ENCODE measurements around the gene C13orf46. TPM values are rescaled to one million over a fixed set of nuclear protein-coding genes. Genes with fewer than 3 reads are reported as not detected.

The C13orf46 gene
- total RNA-seq, 1 donor from 2014 or later: 0.32 TPM

GRCh38 chr13:113934576-113934975 lies 39.3 kb downstream of the C13orf46 start:
- ATAC-seq (ENCODE audit: poor library complexity): no peak

DNA sequence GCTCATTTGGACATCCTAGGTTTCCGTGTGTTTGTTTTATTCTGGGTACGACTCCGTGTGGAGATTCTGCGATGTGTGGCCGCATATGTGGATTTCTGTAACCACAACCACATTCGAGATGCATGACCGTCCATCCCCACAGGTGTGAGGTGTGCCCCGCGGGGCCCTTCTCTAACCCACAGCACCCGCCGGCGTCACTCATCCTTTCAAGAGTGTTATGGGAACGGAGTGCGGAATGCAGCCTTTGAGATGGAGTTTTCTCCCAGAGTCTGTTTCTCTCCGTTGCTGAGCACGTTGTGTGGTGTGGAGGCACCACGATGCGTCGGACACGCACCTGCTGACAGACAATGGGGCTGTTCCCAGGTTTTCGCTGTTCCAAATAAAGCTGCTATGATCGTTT lies 40.0 kb downstream of the C13orf46 start:
- intact Hi-C loops (cut with DNase I): no loop called here
- DNase-seq (peak; percentile 27), ATAC-seq (ENCODE audit: poor library complexity) (no peak)

More at GRCh38 chr13:113934576-113934975, 39.3 kb downstream of the C13orf46 start:
- intact Hi-C loops (cut with DNase I): no loop called here
- DNase-seq: peak; percentile 39

GRCh38 chr13:113931841-113932459 lies 41.9 kb downstream of the C13orf46 start:
- DNase-seq (no peak), ATAC-seq (ENCODE audit: poor library complexity) (no peak)
- intact Hi-C loops (cut with DNase I): no loop called here

DNA sequence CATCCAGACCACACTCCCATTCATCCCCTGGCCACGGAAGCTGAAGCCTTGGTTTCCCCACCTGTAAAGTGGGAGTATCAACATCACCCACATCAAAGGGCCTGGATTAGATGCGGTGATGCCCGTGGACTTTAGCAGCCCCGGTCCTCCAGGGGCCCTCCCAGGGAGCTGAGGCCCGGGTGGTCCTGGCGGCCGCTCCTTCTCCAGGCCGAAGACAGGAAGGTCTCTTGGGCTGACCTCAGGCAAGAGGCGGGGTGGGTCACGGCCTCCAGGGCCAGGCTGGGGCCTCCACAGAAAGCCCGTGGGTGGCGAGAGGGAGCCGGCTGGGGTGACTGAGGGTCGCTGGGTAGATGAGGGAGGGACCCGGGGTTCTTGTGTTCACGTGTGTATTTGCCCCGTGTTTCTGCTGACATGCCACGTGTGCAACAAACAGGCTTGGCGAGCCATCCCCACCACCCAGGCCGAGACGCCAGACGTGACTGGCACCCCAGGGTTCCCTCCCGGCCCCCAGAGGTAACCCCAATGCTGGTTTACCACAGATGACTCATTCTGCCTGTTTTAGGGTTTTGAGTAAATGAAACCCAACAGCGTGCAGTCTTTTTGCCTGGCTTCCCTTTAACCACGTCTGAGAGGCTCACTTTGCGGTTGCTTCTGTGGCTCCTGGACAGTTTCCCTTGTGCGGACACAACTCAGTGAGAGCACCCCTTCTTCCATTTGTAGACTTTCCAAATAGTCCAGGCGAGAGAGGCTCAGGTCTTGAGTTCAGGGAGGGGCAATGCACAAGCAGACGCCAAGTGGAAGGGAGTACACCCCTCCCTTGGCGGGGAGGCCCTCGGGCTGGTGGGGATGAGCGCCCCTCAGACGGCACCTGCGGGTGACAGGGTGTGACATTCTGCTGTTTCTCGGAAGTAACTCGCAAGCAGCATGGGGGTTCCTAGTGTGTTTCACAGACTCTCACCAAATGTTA lies 42.9 kb downstream of the C13orf46 start:
- ATAC-seq (ENCODE audit: poor library complexity) (no peak), DNase-seq (no peak)
- intact Hi-C loops (cut with DNase I): no loop called here

DNA sequence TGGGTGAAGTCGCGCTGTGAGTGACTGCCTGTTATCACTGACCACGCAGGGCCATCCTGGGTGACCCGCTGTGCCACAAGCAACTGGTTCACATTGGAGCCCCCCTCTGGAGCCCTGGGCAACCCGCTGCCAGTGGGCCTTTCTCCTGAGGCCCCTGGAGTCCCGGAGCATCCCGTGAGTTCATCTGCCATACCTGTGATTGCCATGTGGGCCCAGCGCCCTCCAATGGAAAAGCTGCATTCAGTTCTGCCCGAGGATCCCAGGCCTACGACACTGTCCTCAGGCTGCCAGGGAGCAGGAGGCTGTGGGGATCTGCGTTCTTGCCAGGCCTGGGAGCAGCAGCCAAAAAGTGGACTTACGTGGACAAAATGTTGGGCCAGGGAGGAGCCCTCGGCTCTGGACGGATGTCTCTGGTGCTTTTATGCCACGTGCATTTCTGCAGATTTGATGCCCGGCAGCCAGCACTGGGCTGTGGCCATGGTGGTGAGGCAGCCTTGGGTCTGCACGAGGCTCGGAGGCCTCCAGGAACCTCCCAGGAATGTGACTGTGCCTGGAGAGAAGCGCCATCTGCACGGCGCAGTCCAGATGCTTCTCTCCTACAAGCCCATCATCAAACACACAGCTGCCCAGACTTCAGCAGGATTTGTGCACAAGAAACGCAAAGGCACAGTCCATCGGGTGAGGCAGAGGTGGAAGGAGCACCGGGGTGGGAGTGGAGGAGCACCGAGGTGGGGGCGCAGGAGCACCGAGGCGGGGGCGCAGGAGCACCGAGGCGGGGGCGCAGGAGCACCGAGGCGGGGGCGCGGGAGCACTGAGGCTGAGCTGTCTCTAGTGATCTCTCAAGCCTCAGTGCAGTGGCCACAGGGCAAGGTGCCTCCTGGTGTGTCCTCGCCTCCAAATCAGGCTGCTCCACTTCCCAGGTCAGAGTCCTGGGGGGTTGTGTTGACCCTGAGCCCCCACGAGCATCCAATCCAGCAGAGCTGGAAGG lies 44.0 kb downstream of the C13orf46 start:
- intact Hi-C loops (cut with DNase I): no loop called here
- ATAC-seq (ENCODE audit: poor library complexity): no peak
- DNase-seq: peak; percentile 53

DNA sequence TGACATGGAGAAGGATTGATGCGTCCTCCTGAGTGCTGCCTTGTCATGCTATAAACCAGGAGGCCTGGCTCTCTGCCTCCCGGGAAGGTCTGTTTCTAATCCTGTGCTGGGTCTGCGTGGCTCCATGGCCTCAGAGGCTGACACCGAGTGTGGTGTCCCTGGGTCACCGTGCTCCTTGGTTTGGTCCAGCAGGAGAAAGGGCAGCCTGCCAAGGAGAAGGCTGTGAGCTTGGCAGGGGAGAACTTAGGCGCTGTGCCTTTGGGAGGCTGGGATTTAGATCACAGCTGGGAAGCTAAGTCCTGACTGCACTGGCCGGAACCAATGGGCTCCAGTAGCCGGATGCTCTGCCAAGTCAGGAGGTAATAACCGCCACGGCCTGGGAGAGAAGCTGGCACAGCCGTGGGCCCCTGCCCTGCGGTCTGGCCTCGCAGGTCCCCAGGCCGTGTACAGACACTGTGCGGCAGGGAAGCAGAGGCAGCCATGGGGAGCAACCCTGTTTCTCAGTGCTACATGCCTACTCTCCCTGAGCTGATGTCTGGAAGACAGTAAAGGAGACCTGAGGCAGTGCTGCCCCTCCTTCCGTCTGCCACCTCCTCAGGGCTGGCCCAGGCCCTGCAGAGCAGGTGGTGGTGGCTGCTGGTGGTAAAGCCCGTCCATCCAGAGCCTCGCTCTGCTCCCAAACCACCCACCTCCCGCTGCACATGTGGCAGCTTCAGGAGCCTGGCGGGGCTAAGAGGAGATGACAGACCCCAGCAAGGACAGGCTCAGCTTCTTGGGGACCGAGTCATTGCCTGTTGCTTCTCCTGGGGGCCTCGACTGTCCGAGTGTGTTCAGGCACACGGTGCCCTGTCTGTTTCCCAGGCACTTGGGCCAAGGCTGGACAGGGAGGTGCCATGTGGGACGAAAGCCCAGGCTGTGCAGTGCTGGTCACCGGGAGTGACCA lies 44.9 kb downstream of the C13orf46 start:
- intact Hi-C loops (cut with DNase I): no loop called here
- peak; percentile 92 for DNase-seq
- ATAC-seq (ENCODE audit: poor library complexity): peak; percentile 86

- intact Hi-C loops (cut with DNase I): no loop called here
- ATAC-seq (ENCODE audit: poor library complexity) (peak; percentile 46), DNase-seq (peak; percentile 73)
These were observed 46.0 kb downstream of the C13orf46 start for GRCh38 chr13:113927661-113928581.

GRCh38 chr13:113926951-113927660 lies 46.8 kb downstream of the C13orf46 start:
- DNase-seq (peak; percentile 72), ATAC-seq (ENCODE audit: poor library complexity) (peak; percentile 27)
- intact Hi-C loops (cut with DNase I): no loop called here

DNA sequence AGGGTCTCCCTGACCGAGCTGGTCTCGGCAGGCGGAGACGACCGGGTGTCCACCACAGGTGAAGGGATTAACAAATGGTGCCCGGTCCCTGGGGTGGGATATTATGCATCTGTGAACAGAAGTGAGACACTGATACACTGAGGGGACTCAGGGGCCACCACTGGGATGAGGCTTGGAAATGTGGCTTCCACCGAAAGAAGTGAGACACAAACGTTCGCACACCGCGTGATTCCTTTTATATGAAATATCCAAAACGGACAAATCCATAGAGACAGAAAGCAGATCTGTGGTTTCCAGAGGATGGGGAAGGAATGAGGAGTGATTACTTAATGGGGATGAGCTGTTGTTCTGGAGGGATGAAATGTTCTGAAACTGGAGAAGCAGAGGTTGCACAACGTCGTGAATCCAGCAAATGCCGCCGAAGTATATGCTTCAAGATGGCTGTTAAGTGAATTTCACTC lies 47.5 kb downstream of the C13orf46 start:
- ATAC-seq (ENCODE audit: poor library complexity): peak; percentile 8
- DNase-seq: no peak
- intact Hi-C loops (cut with DNase I): no loop called here

- ATAC-seq (ENCODE audit: poor library complexity) (no peak), DNase-seq (no peak)
- intact Hi-C loops (cut with DNase I): no loop called here
These were observed 49.5 kb downstream of the C13orf46 start for GRCh38 chr13:113924184-113924901.

DNA sequence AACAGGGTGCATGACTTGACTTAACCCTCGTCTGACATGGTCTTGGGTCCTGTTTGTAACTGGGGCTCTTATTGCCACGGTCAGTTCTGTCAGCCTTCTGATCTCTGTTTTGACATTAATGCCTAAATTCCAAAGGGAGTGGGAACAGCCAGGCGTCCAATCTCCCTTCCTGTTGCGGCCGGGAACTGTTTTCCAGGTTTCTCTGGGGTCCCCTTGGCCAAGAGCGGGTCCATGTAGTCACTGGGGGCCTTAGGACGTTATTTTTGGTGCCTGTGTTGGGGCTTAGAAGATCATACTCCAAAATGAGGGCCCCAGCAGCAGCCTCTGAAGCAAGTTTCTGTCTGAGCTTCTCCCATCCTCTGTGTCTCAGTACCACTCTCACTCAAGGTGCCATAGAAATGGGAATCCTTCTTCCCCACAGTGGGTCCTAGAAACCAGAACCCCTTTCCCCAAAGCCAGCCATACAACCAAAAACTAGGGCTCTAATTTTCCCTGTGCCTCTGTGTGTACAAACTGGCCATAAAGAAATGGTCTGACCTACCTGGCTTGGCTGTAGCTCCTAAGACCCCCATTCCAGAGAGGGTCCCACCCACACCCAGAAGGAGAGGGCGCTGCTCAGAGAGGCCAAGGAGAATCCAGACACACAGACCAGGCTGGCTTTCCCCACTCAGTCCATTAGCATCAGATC lies 50.4 kb downstream of the C13orf46 start:
- DNase-seq (no peak), ATAC-seq (ENCODE audit: poor library complexity) (no peak)
- intact Hi-C loops (cut with DNase I): no loop called here

GRCh38 chr13:113922412-113923118 lies 51.3 kb downstream of the C13orf46 start:
- ATAC-seq (ENCODE audit: poor library complexity): no peak
- no peak for DNase-seq
- intact Hi-C loops (cut with DNase I): no loop called here

DNA sequence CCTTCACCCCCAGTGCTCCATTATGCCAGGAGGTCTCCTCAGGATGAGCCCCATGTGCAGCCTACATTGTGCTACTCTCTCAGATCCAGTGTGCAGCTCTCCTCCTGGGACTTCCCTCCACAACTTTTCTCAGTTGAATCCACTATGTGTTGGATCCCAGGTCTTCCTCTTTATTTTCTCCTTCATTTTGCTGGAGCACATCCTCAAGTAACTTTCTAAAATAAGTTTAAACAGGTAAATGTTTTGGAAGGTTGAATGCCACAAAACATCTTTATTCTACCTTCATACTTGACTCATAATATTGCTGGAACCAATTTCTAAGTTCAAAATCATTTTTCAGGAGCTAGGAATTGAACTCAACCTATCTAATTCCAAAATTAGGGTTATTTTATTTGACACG lies 52.1 kb downstream of the C13orf46 start:
- ATAC-seq (ENCODE audit: poor library complexity) (no peak), DNase-seq (no peak)
- intact Hi-C loops (cut with DNase I): no loop called here

DNA sequence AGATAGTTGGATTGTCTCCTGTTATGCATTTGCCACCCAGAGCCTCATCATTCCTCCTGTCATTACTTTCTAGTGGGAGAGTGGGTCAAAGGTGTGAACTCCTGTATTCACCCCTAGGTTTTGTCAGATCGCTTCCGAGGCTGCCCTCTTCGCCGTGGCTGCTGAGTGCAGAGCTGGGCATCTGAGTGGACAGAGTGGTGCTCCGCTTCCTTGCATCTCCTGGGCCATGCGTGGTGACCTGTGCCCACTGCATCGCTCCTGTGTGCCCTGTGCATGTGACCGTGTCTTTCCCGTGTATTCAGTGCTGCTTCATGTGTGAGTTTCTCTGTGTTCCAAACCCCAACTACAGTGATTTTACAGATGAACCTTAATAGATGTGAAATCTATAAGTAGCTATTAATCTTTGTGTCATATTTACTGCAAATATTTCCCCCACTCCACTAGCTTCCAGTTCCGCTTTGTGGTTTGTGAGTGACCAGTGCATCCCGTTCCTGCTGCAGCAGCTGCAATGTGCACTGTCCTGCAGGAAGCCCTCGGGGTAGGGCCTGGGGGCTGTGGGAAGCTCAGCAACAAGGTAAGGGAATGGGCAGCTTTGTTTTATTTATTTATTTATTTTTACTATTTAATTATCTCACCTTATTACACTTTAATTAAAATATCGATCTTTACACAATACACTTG lies 53.1 kb downstream of the C13orf46 start:
- intact Hi-C loops (cut with DNase I): no loop called here
- DNase-seq (no peak), ATAC-seq (ENCODE audit: poor library complexity) (no peak)

All from Right ventricle myocardium superior (tissue), 1 donor.